NK-92 treated with Interleukin-12 subunit alpha and Interleukin-12 subunit beta, amount 100 ng/mL, for 24 hours (cell line): ENCODE measurements around the gene NCKAP5.

Experiments
- DNase-seq: peaks from one replicate; lab custom pipeline; 2025; lab: John Stamatoyannopoulos, UW

The NCKAP5 gene

GRCh38 chr2:133333181-133333580 lies 235.1 kb downstream of the NCKAP5 start:
- DNase-seq, result no peak

GRCh38 chr2:133331436-133331835 lies 236.8 kb downstream of the NCKAP5 start:
- DNase-seq, result no peak

- no peak for DNase-seq
These were observed 241.4 kb downstream of the NCKAP5 start for GRCh38 chr2:133326652-133327397.

GRCh38 chr2:133324150-133324561 lies 244.1 kb downstream of the NCKAP5 start:
- DNase-seq, result no peak

- DNase-seq, result no peak
These were observed 245.4 kb downstream of the NCKAP5 start for GRCh38 chr2:133322909-133323308.

GRCh38 chr2:133317178-133317577 lies 251.1 kb downstream of the NCKAP5 start:
- no peak for DNase-seq

- no peak for DNase-seq
These were observed 251.7 kb downstream of the NCKAP5 start for GRCh38 chr2:133316557-133316956.

- DNase-seq, result no peak
These were observed 253.0 kb downstream of the NCKAP5 start for GRCh38 chr2:133315280-133315679.

GRCh38 chr2:133314795-133315194 lies 253.5 kb downstream of the NCKAP5 start:
- no peak for DNase-seq

GRCh38 chr2:133312038-133312729 lies 256.1 kb downstream of the NCKAP5 start:
- no peak for DNase-seq

- no peak for DNase-seq
These were observed 262.0 kb downstream of the NCKAP5 start for GRCh38 chr2:133306236-133306635.

- no peak for DNase-seq
These were observed 263.9 kb downstream of the NCKAP5 start for GRCh38 chr2:133304344-133304743.

GRCh38 chr2:133303150-133303549 lies 265.1 kb downstream of the NCKAP5 start:
- no peak for DNase-seq

- no peak for DNase-seq
These were observed 271.9 kb downstream of the NCKAP5 start for GRCh38 chr2:133296401-133296800.

- no peak for DNase-seq
These were observed 274.5 kb downstream of the NCKAP5 start for GRCh38 chr2:133293544-133294353.

GRCh38 chr2:133292259-133292658 lies 276.0 kb downstream of the NCKAP5 start:
- no peak for DNase-seq

GRCh38 chr2:133287709-133288108 lies 280.6 kb downstream of the NCKAP5 start:
- no peak for DNase-seq

GRCh38 chr2:133286326-133286922 lies 281.8 kb downstream of the NCKAP5 start:
- DNase-seq, result no peak

GRCh38 chr2:133273031-133273430 lies 295.2 kb downstream of the NCKAP5 start:
- DNase-seq, result no peak

- DNase-seq, result no peak
These were observed 297.2 kb downstream of the NCKAP5 start for GRCh38 chr2:133271105-133271504.

GRCh38 chr2:133270550-133270949 lies 297.7 kb downstream of the NCKAP5 start:
- DNase-seq, result no peak

- DNase-seq, result no peak
These were observed 301.2 kb downstream of the NCKAP5 start for GRCh38 chr2:133266926-133267590.
